ENCODE results near the gene TMEM121.

The TMEM121 gene

DNA sequence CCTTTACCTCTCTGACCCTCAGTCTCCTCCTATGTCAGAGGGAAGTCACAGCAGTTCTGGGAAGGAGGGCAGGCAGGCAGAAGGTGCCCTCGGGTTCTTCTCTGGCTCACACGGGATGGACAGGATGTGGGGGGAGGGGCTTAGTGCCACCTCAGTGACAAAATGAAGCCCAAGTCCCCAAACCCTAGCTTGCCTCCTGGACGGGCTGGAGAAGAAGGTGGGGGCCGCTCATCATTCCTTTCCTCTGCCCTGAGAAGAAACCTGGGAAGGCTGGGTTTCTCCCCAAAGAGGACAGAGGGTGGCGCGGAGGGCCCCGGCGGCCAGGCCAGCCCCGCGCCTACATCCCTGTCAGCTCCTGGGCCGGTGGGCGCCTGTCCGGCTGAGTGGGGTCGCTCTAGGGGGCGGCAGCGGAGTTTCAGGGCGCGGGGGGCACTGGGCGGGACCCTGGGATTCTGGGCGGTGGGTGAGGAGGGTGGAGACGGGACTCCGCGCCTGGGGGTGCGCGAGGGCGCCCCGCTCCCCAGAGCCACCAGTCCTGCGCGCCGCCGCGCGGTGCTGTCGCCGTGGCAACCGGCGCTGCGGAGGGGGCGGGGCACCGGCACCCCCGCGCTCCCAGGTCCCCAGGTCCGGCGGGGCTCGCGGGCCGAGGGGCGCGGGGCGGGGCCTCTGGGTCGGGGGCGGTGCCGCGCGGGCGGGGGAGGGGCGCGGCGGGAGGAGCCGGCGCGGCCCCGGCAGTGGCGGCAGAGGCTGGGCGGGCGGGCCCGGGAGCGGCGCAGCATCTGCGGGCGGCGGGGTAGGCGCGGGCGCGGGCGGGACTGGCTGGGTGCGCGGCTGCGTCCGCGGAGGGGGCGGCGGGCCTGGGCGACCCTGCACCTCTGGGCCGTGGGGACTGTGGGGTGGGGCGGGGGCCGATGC, at the start of gene TMEM121:
TMEM121 (plus strand) TSS at position 723 of the 915 bp plus-strand sequence. CDS start 2,252 bp downstream, outside the sequence.
- DNase-seq (ENCODE audit: low read depth) = peak; percentile 22

DNA sequence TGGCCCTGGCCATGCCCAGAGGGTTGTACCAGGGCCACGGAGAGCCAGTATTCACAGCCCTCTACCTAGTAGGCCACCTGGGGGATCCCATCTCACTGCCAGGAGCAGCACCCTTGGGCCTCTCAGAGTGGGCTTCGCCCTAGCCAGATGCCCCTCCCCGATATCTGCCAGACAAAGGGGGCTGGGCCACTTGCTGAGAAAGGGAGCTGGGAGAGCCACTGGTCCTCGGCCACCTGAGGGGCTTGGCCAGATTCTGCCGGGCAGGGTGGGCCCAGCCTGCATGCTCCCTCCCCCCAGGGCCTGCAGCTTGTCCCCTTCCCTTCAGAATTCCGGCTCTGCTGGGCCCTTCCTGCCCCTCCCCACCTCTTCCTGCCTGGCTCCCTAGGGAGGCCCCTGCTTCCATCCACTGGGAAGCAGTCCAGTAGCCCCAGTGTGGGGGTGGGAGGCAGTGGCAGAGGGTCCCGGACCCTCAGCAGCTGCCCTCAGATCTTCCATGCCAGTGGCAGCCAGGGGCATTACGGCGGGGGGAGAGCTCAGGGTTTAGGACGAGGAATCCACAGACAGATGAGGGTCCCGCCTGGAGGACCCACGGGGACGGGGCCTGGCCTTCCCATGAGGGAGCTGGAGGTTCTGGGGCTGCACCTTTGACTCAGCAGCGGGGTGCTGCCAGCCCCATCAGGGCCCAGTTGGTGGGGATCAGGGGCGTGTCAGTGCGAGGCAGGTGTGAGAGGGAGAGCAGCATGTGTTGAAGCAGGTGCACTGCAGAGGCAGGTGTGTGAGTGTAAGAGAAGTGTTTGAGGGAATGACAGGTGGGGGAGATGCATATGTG, 49.3 kb upstream of the TMEM121 start:
- DNase-seq (ENCODE audit: low read depth) = no peak

DNA sequence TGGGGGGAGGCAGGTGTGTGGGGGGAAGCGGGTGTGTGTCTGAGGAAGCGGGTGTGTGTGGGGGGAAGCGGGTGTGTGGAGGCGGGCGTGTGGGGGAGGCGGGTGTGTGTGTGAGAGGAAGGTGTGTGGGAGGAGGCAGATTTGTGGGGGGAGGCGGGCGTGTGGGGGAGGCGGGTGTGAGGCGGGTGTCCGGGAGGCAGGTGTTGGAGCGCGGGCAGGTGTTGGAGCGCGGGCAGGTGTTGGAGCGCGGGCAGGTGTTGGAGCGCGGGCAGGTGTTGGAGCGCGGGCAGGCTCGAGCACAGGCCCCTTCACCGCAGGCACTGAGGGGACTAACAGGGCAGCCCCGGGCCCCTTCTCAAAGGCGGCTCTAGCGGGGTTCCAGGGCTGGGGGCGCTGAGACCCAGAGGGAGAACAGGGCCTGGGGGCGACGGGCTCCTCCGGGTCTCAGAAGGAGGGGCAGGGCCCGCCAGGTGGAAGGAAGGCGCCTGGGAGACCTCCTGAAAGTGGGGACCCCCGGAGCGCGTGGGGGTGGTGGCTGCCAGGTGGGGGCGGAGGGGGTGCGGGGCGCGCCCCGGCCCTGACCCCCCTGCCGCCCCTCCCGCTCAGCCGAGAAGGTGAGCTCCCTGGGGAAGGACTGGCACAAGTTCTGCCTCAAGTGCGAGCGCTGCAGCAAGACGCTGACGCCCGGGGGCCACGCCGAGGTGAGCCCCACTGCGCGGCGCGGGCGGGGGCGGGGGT, 48.6 kb upstream of the TMEM121 start:
- peak; percentile 66 for DNase-seq (ENCODE audit: low read depth)

DNA sequence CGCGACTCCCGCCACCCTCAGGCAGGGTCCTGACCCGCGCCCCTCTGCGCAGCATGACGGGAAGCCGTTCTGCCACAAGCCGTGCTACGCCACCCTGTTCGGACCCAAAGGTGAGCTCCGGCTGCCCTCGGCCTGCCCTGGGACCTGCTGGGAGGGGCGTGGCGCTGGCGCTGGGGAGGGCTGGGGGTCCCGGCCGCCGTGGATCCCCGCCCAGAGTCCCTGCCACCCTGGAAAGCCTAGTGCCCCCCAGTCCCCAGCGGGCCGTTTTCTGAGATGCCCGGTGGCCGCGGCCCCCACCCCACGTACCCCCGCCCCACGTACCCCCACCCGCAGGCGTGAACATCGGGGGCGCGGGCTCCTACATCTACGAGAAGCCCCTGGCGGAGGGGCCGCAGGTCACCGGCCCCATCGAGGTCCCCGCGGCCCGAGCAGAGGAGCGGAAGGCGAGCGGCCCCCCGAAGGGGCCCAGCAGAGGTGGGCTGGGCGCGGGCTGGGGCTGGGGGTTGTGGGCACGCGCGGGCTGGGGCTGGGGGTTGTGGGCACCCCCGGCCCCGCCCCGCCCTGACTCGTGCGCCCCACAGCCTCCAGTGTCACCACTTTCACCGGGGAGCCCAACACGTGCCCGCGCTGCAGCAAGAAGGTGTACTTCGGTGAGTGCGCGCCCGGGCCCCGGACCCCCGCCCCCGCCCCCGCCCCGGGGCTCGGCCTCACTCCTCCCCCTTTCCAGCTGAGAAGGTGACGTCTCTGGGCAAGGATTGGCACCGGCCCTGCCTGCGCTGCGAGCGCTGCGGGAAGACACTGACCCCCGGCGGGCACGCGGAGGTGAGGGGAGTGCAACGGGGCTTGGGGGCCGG, 47.8 kb upstream of the TMEM121 start:
- DNase-seq (ENCODE audit: low read depth) = no peak

DNA sequence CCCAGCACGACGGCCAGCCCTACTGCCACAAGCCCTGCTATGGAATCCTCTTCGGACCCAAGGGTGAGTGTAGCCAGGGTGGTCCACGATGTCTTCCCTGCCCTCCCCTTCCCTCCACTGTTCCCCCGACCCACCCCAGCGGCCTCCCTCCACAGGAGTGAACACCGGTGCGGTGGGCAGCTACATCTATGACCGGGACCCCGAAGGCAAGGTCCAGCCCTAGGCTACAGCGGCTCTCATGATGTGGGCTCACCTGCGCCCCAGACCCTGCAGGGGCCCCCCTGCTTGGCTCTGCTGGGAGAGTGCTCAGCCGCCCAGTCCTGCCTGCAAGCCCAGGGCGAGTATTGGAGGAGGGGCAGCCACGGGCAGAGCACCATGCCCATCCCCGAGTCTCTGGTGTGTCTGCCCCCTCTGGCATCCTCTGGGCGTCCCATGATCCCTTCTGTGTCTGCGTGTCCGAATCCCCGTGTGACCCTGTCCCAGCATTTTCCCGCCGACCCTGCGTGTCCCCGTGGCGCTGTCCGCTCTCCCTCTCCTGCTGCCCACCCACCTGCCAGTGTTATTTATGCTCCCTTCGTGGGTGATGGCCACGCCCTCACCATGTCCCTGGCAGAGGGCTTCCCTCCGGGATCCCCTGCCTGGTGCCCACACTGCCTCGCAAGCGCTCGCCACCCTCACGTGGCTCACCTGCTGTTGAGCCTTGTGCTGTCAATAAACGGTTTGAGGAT, 46.8 kb upstream of the TMEM121 start:
- DNase-seq (ENCODE audit: low read depth) = no peak

DNA sequence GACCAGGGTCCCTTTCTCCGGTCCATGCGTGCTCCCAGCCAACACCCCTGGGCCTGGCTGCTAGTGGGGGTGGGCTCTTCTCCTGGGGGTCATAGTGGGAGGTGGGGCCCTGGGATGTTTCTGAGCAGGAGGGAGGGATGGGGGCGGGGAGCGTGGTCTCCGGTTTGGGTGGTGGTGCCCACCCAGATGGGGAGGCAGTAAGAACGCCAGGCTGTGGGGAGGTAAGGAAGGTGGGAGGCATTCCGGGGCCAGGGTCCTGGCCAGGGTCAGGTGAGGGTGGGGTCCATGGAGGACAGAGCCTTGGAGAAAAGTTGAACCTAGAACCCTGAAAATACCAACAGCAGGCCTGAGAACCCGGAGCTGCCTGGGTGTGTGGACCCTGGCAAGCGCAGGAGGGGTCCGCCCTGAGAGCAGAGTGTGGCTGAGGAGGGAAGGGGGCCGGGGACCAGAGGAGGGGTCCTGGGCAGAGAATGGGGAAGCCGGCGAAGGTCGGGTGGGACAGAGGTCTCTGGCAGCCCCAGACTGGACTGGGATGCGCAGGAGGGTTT, 46.1 kb upstream of the TMEM121 start:
- DNase-seq (ENCODE audit: low read depth) = no peak

DNA sequence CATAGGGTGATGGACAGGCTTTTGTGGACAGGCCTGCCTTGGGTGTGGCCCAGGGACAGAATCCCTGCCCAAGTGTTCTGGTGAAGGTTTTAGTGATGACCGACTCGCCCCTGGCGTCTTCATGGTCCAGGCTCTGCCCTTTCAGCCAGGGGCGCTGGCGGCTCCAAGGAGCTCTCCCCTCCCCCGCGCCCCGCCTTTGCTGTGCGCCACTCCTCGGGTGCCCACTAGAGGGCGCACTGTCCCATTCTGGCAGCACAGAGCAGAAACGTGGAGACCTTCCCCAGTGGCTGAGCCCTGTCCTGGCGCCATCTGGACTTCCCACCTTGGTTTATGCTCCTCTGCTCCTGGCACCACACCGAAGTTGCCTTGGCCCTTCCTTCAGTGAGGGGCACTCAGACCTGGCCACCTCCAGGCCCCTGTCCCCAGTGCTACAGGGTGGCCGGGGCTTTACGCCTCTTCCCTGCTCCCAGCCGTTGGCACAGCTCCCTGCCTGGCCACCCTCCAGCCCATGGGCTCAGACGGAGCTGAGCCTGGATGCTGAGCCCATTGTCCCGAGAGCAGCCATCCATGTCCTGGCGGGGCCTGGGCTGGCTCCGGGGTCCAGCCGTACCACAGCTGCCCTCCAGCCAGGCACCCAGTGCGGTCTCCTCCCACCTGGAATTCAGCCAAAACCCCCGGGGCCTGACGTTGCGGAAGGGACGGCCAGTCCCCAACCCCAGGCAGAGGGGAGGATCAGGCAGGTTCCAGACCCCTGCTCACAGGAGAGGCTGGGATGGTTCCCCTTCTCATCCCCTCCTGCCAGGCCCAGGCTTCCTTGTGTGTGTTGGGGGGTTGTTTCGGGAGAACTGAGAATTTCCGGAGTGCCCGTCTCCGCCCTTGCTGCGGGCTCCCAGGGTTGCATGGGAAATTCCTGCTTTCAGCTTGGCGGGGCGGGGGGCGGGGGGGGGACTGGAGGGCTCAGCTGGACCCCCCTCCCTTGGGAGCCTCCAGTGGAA, 45.3 kb upstream of the TMEM121 start:
- DNase-seq (ENCODE audit: low read depth) = peak; percentile 83

DNA sequence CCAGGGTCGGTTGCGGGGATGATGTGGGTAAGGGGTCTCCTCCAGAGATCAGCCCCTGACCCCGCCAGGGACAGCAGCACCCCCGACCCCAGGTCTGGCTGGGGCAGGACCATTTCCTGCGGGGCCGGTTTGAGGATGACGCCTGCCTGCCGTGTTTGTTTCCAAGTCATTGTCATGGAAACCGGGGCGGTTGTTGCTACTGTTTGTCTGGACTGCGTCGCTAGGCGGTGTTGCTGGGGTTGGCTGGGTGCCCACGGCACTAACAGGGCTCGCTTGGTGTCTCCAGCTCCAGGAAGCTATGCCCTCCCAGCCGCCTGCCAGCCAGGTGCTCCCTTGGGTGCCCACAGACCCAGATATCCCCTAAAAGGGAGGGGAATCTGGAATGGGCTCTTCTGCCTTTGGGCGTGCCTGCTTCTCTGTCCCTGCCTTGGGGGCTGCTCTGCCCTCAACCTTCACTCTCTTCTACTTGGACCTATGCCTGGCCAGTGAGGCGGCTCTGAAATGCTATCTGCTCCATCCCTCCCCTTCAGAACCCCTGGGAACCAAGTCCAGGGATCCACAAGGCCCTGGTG, 44.4 kb upstream of the TMEM121 start:
- peak; percentile 82 for DNase-seq (ENCODE audit: low read depth)

DNA sequence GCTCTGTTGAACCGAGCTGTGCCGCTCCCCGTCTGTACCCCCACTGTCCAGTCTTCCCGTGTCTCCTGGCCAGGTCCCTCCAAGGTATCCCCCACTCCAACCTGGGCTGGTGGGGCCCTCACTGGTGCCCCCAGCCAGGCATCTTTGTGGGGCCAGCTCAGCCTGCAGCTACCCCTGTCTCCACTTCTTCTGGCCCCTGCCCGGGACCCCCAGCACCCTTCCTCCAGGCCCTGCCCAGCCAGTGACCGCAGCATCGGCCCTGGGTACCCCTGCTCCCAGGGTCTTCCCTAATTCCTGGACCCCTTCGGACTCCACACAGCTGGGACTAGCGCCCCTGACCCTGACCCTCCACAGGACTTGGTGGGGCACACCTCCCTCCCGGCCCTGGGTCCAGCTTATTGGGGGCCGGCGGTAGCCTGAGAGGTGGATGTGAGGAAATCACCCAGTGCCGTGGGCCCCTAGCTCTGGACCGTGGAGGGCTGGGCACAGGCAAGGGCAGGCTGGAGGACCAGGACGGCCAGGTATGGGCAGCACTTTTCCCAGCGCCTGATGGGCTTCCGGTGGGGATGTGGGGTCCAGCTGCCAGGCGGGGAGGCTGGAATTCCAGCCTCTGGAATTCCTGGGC, 43.8 kb upstream of the TMEM121 start:
- no peak for DNase-seq (ENCODE audit: low read depth)

DNA sequence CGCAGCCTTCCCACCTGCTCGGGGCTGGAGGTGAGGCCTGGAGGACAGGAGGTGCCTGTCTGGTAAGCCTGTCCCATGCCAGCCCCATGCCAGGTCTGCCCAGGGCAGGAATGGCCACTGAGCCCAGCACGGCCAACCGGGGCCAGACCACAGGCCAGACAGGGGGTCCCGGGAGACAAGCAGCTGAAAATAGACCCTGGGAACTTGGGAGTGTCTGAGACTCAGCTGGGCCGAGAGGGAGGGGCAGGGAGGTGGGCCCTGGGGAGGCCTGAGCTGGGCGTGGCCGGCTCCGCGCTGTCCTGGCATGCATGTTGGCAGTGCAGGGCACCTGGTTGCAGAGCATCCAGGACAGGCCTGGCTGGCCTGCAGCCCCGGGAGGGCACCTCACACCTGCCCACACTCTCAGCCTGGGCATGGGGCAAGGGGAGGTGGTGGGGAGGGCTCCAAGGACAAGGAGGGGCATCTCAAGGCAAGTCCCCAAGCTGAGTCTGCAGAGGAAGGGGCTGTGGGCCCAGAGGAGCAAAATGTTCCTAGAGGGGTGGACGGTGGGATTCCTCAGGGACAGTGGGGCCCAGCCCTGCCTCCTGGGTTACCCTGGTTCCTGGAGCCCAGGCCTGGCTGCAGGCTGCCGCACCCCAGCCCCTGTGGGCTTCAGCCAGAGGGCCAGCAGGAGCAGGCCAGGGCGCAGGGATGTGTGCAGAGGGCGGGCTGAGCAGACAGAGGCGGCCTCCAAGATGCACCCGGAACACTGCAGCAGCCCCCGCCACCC, 42.9 kb upstream of the TMEM121 start:
- DNase-seq (ENCODE audit: low read depth) = no peak

DNA sequence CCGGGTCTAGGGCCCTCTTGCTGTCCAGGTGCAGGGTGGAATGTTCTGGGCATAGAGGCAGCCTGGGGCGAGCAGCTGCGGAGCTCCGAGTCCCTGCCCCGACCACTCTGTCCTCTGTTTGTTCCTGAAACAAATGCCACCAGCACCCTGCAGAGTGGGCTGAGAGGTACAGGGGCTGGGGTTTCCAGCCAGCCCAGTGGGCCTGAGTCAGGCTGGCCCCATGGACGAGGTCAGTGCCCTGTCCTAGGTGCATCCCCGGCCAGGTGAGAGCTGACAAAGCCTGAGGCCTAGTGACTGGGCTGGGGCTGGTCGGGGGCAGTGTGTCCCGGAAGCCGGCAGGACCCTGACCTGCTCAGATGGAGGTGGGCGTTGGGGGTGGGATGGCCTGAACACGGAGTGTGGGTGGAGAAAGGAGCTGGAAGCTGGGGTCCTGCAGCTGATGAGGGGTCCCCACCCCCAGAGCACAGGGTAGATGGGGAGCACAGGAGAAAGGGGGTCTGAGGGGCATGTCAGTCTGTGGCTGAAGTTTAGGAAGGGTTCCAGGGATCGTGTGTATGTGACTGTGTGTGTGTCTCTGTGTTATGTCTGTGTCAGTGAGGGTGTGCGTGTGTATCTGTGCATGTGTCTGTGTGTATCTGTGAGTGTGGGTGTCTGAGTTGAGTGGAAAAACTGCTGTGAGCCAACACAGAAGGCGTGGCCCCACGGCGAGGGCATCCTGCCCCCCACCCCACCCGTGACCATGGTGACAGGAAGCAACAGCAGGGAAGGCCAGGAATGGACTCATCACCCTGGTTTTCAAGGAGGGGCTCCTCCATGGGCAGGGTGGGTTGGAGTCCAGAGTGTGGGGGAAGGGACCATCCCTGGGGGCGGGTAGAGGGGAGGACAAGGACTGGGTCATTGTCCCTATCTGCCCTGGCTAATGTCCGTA, 42.0 kb upstream of the TMEM121 start:
- DNase-seq (ENCODE audit: low read depth) = peak; percentile 66

DNA sequence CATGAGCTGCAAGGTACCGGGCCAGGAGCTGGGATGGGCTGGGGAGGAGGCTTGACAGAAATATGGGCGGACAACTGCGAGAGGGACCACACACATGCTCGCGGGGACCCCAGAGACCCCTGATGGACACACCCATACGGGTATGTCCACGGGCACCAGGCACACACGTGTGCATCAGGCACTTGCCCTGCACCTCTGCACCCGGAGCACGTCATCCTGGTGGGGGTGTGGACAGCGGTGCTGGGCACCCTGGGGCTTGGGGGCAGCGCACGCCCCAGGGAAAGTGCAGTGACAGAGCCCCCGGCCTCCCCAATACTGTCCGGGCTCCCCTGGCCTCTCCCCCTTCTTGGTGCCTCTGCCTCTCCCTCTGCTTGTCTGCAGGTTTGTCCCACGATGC, 41.4 kb upstream of the TMEM121 start:
- no peak for DNase-seq (ENCODE audit: low read depth)

DNA sequence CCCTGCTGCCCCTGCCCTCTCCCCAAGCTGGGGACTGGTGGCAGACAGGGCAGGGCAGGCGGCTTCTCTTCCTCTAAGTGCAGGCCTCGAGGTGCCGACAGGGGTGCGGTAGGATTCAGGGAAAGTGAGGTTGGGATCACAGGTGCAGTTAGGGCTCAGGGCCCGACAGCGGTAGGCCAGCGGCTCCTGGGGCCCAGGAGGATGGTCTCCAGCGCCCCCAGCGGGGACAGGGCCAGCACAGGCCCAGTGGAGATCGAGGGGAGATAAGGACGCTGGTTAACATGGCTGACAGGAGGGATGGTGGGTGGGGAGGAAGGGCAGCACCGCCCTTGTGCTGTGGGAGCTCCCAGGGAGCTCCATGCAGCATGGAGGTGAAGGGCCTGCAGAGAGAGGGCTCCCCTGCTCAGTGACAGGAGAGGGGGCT, 40.6 kb upstream of the TMEM121 start:
- no peak for DNase-seq (ENCODE audit: low read depth)

DNA sequence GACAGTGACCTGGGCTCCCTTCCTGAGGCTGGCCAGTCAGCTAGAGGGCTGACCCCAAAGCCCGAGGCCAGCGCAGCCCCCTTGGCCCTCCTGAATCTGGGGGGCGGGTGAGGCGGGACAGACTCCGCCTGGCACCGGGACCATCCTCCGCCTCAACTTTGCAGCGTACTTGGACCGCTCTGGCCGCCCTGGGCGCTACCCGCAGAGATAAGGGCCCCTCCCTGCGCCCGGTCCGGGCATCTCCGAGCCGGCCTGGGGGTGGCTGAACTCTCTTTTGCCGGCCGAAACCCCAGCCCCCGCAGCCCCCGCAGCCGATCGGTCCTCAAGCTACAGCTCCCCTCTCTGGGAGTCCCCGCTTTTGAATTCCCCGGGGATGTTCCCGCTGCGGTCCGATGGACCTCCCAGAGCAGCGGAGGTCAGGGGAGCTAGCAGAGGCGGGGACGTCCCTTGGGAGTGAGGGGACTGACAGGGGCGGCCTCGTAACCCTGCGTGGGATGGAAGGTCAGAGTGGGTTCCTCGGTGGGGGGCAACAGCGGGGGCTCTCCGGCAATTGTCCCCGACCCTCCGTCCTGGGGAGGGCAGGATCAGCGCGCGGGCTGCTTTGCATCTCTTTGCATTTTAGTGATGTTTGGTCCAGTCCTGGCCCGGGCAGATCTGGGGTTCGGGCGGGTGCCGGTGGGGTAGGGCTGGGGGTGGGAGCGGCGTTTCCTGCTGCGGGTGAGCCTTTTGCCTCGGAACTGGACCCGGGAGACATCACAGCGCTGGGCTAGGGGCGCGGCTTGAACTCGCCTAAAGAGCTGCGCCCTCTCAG, 40.0 kb upstream of the TMEM121 start, which contains the start of gene CRIP1:
CRIP1 (plus strand) TSS at position 724 of the 811 bp plus-strand sequence. CDS start 374 bp downstream, outside the sequence.
- no peak for DNase-seq (ENCODE audit: low read depth)

DNA sequence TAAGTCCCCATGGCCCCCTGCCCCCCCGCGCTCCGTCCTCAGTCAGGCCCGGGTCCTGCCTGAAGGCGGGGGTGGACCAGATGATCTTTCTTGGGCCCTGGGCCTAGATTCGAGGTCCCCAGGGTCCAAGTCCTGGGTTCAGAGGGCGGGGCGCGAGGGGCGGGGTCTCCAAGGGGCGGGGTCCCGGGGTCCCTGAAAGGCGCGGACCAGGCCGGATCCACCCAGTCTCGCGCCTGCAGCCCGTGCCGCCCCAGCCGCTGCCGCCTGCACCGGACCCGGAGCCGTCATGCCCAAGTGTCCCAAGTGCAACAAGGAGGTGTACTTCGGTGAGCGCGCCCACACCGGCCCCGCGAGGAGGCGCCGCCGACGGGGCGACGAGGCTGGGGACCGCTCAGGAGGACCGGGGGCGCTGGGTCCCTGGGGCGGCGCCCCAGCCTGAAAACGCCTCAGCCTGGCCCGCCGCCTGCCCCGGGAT, 39.4 kb upstream of the TMEM121 start:
- no peak for DNase-seq (ENCODE audit: low read depth)
